K562 (cell line): ENCODE data around the gene PRMT5. TPM values are rescaled to one million over a fixed set of nuclear protein-coding genes. Genes with fewer than 3 reads are reported as not detected.
A peak's percentile ranks its signal among the peaks of the same experiment; 100 is the strongest.

Experiments used
- ATAC-seq: fragments of 200-7000 bp; cut with Tn5 transposase; 3 replicates; pipeline ENCODE4 v1.9.1; 2020; ENCODE audit warnings: moderate library complexity
- BruUV-seq: library from RNA; stranded (reverse); fragments of 400-500 nt; replicated peaks from 2 replicates; lab custom pipeline; 2021; lab: Mats Ljungman, UMichigan
- CTCF ChIA-PET: fragments of 300-600 bp; formaldehyde crosslinking; extraction: SDS; loops from one replicate; lab custom pipeline; 2021; ENCODE audit warnings: low intra/inter-chr PET ratio; lab: Yijun Ruan, JAX
- POLR2A ChIA-PET: fragments of 300-600, 350-650 bp; sonication (Branson Sonifier 250); formaldehyde crosslinking; extraction: SDS; loops from one replicate; lab custom pipeline; 2021; ENCODE audit warnings: antibody characterized with exemption, inconsistent platforms; lab: Yijun Ruan, JAX
- DNase-seq, 4 experiments: peaks; one replicate each; pipeline versions ENCODE4 v3.0.0 to v3.0.0-alpha.2; 2011 to 2018; ENCODE audit warnings: low spot score in 3 of 4, mixed read lengths in 3 of 4; ENCODE audit errors: extremely low read depth in 1 of 4
- FAIRE-seq: peaks from 2 replicates; lab custom pipeline; 2011; peaks lifted over from hg19 to GRCh38; lab: Jason Lieb, UNC
- H2AFZ ChIP-seq: 2 replicates; pipeline ENCODE4 v1.6.0; 2011; ENCODE audit warnings: low read depth, low read length, control low read depth, inconsistent platforms
- H3K27ac ChIP-seq: fragments of 200-600 bp; 3 replicates; pipeline ENCODE4 v1.8.0; 2011; ENCODE audit warnings: low read depth, mild to moderate bottlenecking, control low read depth, inconsistent platforms, low read length, moderate library complexity, mixed read lengths; ENCODE audit errors: extremely low read depth
- H3K27me3 ChIP-seq, 2 experiments: fragments of 300-600 bp in 1 of 2; 2 replicates in 1 of 2; 3 replicates in 1 of 2; pipeline versions ENCODE4 v1.6.0 to v1.8.0; 2011; ENCODE audit warnings: inconsistent platforms in 2 of 2, low read length in 2 of 2, mild to moderate bottlenecking in 1 of 2, mixed read lengths in 1 of 2, moderate library complexity in 1 of 2; ENCODE audit not compliant: control insufficient read depth in 2 of 2, insufficient read depth in 2 of 2
- H3K36me3 ChIP-seq: fragments of 300-600 bp; 3 replicates; pipeline ENCODE4 v1.8.0; 2011; ENCODE audit warnings: mild to moderate bottlenecking, low read length, inconsistent platforms; ENCODE audit not compliant: control insufficient read depth, insufficient read depth
- H3K4me1 ChIP-seq, 2 experiments: fragments of 200-600 bp in 1 of 2; replicated peaks in 1 of 2; 2 replicates in 1 of 2; 3 replicates in 1 of 2; pipeline versions ENCODE4 v1.5.1 to v1.8.0; 2011; ENCODE audit warnings: inconsistent platforms in 2 of 2, low read length in 2 of 2, mild to moderate bottlenecking in 1 of 2, mixed read lengths in 1 of 2, moderate library complexity in 1 of 2; ENCODE audit not compliant: control insufficient read depth in 2 of 2, insufficient read depth in 2 of 2
- H3K4me2 ChIP-seq: 2 replicates; pipeline ENCODE4 v1.6.1; 2011; ENCODE audit warnings: low read length, control low read depth, inconsistent platforms, mixed read lengths; ENCODE audit not compliant: insufficient read depth
- H3K4me3 ChIP-seq: fragments of 200-600 bp; sonication (generic), shearing (Covaris generic); 2 replicates; pipeline ENCODE4 v1.5.1; 2016; ENCODE audit warnings: control low read depth, inconsistent platforms
- H3K79me2 ChIP-seq: fragments of 200-600 bp; 3 replicates; pipeline ENCODE4 v1.8.0; 2011; ENCODE audit warnings: low read length, inconsistent platforms; ENCODE audit not compliant: control insufficient read depth, insufficient read depth
- H3K9ac ChIP-seq, 2 experiments: 2 replicates each; pipeline versions ENCODE4 v1.6.0 to v1.6.1; 2011; ENCODE audit warnings: low read depth in 2 of 2, low read length in 2 of 2, control low read depth in 1 of 2, inconsistent platforms in 1 of 2, mild to moderate bottlenecking in 1 of 2, mixed read lengths in 1 of 2; ENCODE audit not compliant: insufficient read depth in 1 of 2
- H3K9me1 ChIP-seq: one replicate; pipeline ENCODE4 v1.6.0; 2011; ENCODE audit warnings: inconsistent platforms, mild to moderate bottlenecking, low read length, moderate library complexity; ENCODE audit not compliant: control insufficient read depth, insufficient read depth
- H3K9me3 ChIP-seq: replicated peaks from 2 replicates; pipeline ENCODE4 v1.5.1; 2011; ENCODE audit warnings: low read depth, low read length, inconsistent platforms; ENCODE audit not compliant: control insufficient read depth, insufficient read depth
- H4K20me1 ChIP-seq: replicated peaks from 2 replicates; pipeline ENCODE4 v1.6.1; 2011; ENCODE audit warnings: low read length, inconsistent platforms, mixed read lengths; ENCODE audit not compliant: control insufficient read depth, insufficient read depth
- RFX1 ChIP-seq: fragments of 450-650 bp; IDR thresholded peaks from 2 replicates; pipeline ENCODE4 v1.6.1; 2016; ENCODE audit warnings: mild to moderate bottlenecking, moderate library complexity
- ZKSCAN8 ChIP-seq: fragments of 200-800 bp; sonication (Bioruptor generic); IDR thresholded peaks from 2 replicates; pipeline ENCODE4 v1.6.1; 2016; ENCODE audit warnings: missing genetic modification characterization, missing compliant biosample characterization
- ZNF212 ChIP-seq: fragments of 450-650 bp; formaldehyde crosslinking; IDR thresholded peaks from 2 replicates; pipeline ENCODE4 v1.4.0; 2020; ENCODE audit warnings: mild to moderate bottlenecking
- WGBS: fragments of 100-300 bp; shearing (Covaris generic); methylation state at CpG from one replicate; pipeline ENCODE4 v1.1.6; 2016; ENCODE audit warnings: low coverage, mixed read lengths; ENCODE audit not compliant: insufficient coverage; ENCODE audit errors: missing lambda C conversion rate; 5-methylcytosine and 5-hydroxymethylcytosine counted together
- in situ Hi-C: fragments of 300-500 bp; cut with MboI; formaldehyde crosslinking; loops from 4 replicates; pipeline ENCODE4 v1.15.0; 2018; ENCODE audit warnings: inconsistent platforms, mixed read lengths
- intact Hi-C: fragments of 100-400 bp; cut with micrococcal nuclease; formaldehyde crosslinking; loops from 2 replicates; pipeline ENCODE4 v1.14.2; 2022
- polyA plus RNA-seq, 8 experiments: library from polyadenylated mRNA; depleted of rRNA in 4 of 8; stranded (reverse) in 5 of 8; unstranded in 3 of 8; fragments of >200 nt; fragmentation: Nextera tagmentation in 2 of 8; fragmentation: Illumina TruSeq in 1 of 8; extraction: Ambion mirVana in 2 of 8; extraction: Trizol in 1 of 8; gene quantifications; 2 replicates each; pipeline versions ENCODE4 v1.2.1 to v1.2.3, GENCODE V29; 2011 to 2014; ENCODE audit warnings: inconsistent platforms in 1 of 8, missing spikeins in 1 of 8
- total RNA-seq, 7 experiments: library from RNA; depleted of rRNA in 6 of 7; stranded (reverse); fragments of >200 nt in 6 of 7; fragmentation: Illumina TruSeq in 2 of 7; extraction: Trizol in 2 of 7; gene quantifications; 2 replicates each; pipeline versions ENCODE4 v1.2.1 to v1.2.3, GENCODE V29; 2011 to 2021; ENCODE audit warnings: low replicate concordance in 1 of 7

PRMT5 gene
- total and polyA plus RNA-seq, 9 of the 15 experiments (the other 6 are each of a cell fraction or from before 2014, with no cell fraction given) = 114 to 552 (median 222) TPM

- Histone ChIP-seq H3K4me2 (no peak overlapping the region), H4K20me1 (no peaks in the 10 kb centered on the region), H3K79me2 (no peaks in the 10 kb centered on the region), H3K9me3 (no peaks in the 10 kb centered on the region), H2AFZ (no peak overlapping the region), H3K9ac (no peak overlapping the region), H3K4me3 (no peak overlapping the region), H3K27me3 (no peaks in the 10 kb centered on the region), H3K9me1 (peaks cover 3% of the 10 kb centered on the region), H3K27ac (no peak overlapping the region), H3K36me3 (peaks cover 26% of the 10 kb centered on the region), H3K4me1 (peaks cover 14 to 42% of the 10 kb centered on the region in 2 experiments; a peak in 3 of 5 replicates)
- POLR2A ChIA-PET = interaction anchor here (0.6 to 2.5 kb wide), 7 partner anchors 11 to 308 kb away, joined by 3 to 8 read pairs (median 5); partner anchors contain the start of genes DAD1, RBM23 and REM2
- CTCF ChIA-PET = no interaction called here
- TF ChIP-seq ZKSCAN8 (CRISPR knock-in tag) (no peak), RFX1 (peak; percentile 89)
- ATAC-seq (no peak), FAIRE-seq (no peak), DNase-seq (no peak)
- 83% methylated on average over 3 of the region's 3 CpGs for WGBS
- intact Hi-C loops = no loop called here
- BruUV-seq = no TSS peak
- in situ Hi-C loops = no loop called here
Measured at GRCh38 chr14:22896760-22897159, 32.4 kb downstream of the PRMT5 start.

DNA sequence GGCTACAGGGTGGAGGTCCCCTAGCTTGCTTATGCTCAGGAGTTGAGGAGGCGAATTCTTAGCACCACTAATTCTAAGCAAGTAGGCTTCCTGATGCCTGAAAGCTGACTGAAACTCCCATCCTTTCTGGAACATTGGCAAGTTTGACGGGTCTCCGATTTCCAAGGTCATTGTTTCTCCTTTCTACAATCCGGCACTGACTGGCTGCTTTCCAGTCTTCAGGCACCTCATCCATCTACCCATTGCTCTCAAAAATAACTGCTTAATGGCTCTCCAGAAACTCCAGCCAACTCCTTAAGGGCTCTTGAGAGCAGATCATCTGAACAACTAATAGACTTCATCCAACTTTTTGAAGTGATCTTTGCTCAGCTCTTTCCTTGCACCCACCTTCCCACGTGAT lies 32.8 kb downstream of the PRMT5 start:
- Histone ChIP-seq H3K4me1 (peaks cover 13 to 42% of the 10 kb centered on the region in 2 experiments; a peak in 3 of 5 replicates), H3K9me1 (peaks cover 3% of the 10 kb centered on the region), H3K4me2 (no peak overlapping the region), H3K4me3 (no peak overlapping the region), H3K27ac (no peak overlapping the region), H3K36me3 (peaks cover 22% of the 10 kb centered on the region), H3K79me2 (no peaks in the 10 kb centered on the region), H2AFZ (no peak overlapping the region), H3K9ac (no peak overlapping the region), H4K20me1 (no peaks in the 10 kb centered on the region), H3K9me3 (no peaks in the 10 kb centered on the region), H3K27me3 (no peaks in the 10 kb centered on the region)
- POLR2A ChIA-PET = interaction anchor here (0.6 to 2.5 kb wide), 9 partner anchors 10 to 307 kb away, joined by 3 to 8 read pairs (median 5); partner anchors contain the start of genes DAD1, OXA1L, RBM23 and REM2
- CTCF ChIA-PET = no interaction called here
- intact Hi-C loops = no loop called here
- WGBS = 87% methylated on average over 5 of the region's 5 CpGs
- no TSS peak for BruUV-seq
- FAIRE-seq (no peak), ATAC-seq (no peak), DNase-seq (no peak)
- in situ Hi-C loops = no loop called here
- TF ChIP-seq ZNF212 = no peak
